Hematopoietic multipotent progenitor cell (in vitro differentiated cells): Measurements from ENCODE around the gene ATXN1. TPM values are rescaled to one million over a fixed set of nuclear protein-coding genes. Genes with fewer than 3 reads are reported as not detected.
A peak's percentile ranks its signal among the peaks of the same experiment; 100 is the strongest.

Experiments
- DNase-seq, 3 donors: peaks; one replicate each; pipeline ENCODE4 v3.0.0-alpha.2; 2011 to 2015; ENCODE audit warnings: low read depth in 2 of 3, low spot score in 2 of 3
- total RNA-seq: library from RNA; depleted of rRNA; stranded (reverse); fragments of >200 nt; gene quantifications from one replicate; pipeline ENCODE4 v1.2.3, GENCODE V29; 2012

Gene ATXN1
- total RNA-seq, 1 donor = 52.0 TPM

- no peak for DNase-seq
Observed at GRCh38 chr6:16521528-16521927, 239.7 kb downstream of the ATXN1 start.

DNA sequence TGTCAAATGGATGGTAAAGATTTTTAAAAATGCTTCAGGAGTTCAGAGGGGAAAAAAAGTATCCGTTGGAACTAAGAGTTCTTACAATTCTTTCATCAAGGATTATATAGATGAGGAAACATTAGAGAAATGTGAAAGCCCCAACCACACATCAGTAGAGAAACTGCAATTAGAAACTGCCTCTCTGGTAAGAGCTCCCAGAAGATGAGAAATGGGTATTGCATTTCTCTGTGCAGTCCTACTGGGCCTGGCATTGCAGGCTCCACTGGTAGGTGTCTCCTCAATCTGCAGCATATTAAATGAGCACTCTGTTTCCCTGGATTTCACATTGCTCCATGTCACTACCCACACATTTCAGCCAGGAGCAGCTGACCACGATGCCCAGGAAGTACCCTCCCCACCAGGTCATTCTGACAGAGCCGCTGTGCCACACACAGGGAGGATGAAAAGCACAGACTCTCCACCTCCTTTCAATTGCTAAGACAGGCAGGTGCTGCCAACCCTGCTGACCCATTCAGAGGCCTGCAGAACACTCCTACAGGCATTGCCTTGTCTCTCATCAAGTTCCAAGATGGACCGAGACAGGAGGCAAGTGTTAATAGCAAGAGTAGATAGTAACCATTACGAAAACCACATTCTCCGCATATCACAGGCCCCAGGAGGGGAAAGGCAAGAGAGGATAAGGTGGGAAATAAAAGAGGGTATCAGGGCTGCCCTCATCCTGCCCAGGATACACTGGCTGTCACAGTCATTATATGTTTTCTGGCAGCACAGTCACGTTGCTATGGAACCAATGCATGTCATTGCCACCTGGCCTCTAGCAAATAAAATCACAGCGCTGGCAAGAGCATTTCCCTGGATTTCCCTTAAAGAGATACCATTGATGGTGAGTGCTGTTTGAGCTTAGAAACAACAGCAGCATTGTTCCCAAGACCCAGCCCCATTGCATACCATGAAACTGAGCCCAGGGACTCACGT, 241.7 kb downstream of the ATXN1 start:
- peak in 1 of 3 donors; percentile 19 for DNase-seq

DNA sequence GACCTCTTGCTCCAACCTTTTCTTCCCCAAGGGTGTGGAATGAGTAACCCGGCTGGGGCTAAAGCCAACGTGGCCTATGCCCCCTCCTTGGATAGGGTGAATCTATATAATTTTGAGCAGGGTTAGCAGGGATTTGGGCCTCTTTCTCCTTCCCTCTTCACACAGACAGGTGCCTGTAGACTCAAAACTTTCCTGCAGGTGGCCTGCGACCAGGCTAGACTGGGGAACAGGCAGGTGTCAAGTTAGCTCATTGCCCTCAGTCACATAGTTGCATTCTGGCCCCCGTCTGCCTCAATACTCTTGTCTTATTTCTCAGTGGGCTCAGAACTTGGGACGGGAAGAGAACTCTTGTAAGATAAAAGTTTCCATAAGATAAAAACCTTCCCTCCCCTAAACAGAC, 243.0 kb downstream of the ATXN1 start:
- DNase-seq = no peak

DNA sequence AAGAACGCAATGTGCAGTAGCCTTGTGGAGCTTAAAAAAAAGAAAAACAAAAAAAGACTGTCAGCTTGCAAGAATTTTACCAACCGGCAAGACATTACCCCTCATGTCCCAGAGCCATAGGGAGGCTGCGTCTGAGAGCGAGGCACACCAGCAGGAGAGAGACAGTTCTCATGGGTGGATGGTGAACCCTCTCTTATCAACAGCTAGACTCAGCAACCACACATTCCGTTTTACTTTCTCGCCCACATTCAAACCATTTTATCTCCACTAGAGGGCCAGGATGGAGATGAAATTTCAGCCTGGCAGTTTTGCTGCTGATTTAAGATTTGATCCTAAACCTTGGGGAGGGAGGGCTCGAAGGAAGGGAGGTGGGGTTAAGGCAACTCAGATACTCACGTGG, 247.0 kb downstream of the ATXN1 start:
- DNase-seq = peak in 2 of 3 donors; percentile 70 to 78

DNA sequence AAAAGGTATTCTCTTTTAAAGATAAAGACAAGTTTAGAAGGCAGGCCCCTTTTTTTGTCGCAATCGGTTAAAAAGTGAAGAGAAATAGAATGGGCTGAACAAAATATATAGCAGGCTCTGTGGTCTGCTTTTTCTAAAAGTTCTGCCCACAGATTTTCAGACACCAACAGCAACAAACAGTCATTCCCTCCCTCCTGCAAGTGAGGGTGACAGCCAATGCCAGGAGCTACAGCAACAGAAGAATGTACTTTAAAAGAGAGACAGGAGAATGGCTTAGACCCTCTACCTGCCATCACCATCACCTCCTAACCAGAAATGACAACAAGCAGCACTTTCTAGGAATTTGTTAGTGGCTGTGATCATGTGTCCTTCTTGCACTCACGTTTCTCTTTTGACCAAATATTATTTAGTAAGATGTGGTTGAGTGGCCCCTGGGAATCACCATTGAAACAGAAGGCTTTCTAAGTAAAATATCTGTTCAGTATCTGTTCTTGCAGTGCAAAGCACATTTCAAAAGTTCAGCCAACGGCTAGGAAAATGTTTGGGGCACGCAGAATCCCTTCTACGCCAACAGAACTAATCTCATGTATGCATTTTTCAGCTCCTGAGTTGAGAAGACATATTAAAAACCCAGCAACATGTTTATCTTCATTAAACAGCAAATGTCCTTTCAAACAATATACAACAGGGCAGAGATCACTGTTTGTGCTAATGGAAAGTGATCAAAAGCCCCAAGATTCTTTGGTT, 248.5 kb downstream of the ATXN1 start:
- DNase-seq = no peak

DNA sequence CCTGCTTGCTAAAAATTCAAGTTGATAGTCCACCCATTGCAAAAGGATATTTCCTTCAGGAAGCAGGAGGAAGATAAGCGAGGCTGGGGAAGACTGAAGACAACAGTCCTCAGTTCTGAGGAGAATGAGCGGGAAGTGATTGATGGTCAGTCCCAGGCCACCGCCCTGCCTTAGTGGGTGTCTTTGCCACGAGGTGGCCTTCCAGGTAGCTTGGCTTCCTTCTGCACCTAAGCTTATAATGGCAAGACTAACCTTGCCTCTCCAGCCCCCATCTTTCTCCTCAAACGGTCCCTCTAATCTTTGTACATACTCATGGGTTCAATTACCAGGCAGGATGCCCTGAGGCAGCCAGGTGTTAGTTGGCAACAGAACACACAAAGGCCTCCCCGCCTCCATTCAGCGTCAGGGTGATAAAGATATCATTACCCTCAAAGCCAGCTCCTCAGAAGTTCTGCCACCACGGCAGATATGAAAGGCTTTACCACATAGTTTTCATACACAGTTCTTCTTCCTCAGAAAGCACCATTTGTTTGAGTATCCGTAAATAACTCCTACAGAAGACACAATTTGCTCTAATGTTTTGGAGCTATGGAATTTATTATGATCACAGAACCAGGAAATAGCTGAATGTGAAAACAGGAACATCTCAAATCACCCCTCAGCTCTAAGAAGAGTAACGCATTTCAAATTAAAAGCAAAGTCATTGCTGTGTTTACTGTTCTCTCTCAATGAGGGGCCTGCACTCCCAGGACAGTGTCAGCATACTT, 249.4 kb downstream of the ATXN1 start:
- DNase-seq = peak in 1 of 3 donors; percentile 43

GRCh38 chr6:16511040-16511660, 250.1 kb downstream of the ATXN1 start:
- no peak for DNase-seq

- no peak for DNase-seq
Observed at GRCh38 chr6:16510245-16510644, 251.0 kb downstream of the ATXN1 start.

DNA sequence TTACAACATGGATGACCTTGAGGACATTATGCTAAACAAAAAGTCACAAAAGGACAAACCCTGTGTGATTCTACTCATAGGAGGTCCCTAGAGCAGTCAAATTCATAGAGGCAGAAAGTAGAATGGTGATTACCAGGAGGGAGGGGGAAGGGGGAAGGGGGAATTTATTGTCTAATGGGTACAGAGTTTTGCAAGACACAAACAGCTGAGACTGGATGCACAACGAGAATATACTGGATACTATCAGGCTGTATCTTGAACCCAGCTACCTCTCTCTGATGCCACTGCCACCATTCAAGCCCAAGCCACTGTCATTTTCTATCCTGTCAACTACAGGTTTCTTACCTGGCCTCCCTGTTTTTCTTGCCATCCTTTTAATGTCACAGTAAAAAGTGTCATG, 252.3 kb downstream of the ATXN1 start:
- no peak for DNase-seq

DNA sequence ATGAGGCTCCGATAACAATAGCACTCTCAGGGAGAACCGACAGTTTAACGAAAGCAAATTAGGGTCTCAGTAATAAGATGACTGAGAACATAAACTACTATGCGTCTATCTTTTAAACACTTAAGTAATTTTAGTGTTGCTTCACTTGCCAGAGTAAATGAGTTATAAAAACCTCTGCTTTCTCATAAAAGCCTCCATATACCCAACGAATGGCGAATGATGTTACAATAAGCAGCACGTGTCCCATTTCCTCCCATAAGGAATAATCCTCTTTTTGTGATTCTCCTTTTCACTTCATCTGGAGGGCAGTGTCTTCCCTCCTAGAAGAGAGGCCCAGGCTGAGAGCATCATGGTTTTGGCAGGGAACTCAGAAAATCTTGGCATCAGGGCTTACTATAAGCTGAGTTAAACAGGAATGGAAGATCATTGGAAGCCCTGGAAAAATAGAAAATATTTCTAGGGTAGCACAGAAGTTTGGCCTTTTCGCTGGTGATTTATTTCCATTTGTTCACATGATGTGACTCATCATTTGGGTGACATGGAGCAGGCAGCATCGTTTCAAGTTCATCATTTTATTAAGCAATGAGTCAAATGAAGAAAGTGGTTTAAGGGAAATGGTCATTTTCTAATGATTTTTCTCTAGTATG, 255.4 kb downstream of the ATXN1 start:
- DNase-seq = no peak

- DNase-seq = no peak
Observed at GRCh38 chr6:16504609-16505008, 256.7 kb downstream of the ATXN1 start.

DNA sequence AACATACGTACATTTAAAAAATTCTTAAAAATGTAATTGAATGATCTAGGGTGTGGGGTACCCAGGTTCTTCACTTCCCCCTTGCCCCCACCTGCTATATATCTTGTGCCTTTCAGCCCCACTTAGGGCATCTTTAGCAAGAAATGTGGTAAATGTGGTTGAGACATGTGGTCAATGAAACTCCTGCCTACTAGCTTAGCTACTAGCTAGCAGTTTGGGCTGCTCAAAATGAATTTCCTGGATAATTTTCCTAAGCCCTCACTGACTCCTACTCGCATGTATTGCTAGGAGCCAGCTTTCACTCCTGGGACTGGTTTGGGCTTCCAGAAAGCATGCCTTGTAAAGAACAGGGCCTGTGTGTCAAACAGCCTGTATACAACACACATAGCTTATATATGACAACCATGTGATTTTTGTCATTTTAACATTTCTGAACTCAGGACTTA, 257.3 kb downstream of the ATXN1 start:
- DNase-seq = peak in 2 of 3 donors; percentile 46 to 70

- DNase-seq = no peak
Observed at GRCh38 chr6:16503241-16503775, 258.0 kb downstream of the ATXN1 start.

DNA sequence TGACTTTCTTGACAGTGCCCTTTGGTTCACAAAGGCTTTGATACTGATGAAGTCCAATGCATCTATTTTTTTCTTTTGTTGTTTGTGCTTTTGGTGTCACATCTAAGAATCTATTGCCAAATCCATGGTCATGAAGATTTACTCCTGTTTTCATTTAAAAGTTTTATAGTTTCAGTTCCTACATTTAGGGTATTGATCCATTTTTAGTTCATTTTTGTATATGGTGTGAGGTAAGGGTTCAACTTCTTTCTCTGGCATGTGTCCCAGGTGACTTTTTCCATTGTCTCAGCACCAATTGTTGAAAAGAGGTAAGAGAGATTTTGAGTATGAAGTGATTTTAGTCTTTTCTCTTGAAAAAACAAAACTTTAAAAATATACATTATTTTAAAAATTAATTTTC, 262.3 kb downstream of the ATXN1 start:
- no peak for DNase-seq

DNA sequence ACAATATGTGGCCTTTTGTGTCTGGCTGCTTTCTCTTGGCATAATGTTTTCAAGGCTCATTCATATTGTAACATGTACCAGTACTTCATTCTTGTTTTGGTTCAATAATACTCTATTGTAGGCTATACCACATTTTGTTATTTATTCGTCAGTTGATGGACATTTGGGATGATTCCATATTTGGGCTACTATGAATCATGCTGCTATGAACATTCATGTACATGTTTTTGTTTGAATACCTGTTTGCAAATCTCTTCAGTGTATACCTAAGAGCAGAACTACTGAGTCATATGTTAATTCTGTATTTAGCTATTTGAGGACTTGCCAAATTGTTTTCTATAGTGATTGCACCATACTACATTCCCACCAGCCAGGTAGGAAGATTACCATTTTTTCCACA, 263.0 kb downstream of the ATXN1 start:
- DNase-seq = no peak

- DNase-seq = no peak
Observed at GRCh38 chr6:16496991-16497801, 264.1 kb downstream of the ATXN1 start.

DNA sequence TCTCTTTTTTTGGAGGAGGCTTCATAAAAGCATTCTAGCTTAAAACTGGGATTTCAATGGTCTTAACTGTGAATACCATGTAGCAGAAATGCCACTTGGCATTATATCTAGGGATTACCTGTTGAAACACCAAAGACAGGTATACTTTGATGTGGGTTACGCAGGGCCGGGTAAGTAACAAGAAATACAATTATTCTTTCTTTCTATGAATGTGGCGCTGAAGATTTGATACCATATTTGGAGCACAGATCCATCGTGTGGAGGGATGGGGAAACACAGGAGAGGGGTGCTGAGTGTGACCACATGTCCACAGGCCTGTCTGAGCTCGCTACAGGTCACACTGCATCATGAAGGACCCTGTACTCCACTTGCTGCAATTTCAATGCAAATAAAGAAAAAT, 265.1 kb downstream of the ATXN1 start:
- no peak for DNase-seq

DNA sequence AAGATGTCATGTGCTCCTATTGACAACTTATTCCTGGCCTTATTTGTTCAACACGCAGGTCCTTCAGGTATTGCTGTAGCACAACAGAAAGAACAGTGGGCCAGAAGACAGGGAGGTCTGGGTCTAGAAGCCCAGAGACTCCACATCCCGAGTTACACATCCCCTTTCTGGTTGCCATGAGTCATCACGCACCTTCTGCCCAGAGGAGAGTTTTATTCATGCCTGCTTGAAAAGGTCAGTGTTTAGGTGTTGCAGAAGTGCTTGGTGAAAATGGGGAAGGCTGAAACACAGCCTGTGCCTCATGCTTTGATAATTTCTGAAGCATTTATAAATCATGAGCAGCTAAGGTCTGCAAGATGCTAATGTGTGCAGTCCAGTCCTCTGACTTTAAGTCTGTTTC, 266.5 kb downstream of the ATXN1 start:
- DNase-seq = peak in 2 of 3 donors; percentile 22 to 37

DNA sequence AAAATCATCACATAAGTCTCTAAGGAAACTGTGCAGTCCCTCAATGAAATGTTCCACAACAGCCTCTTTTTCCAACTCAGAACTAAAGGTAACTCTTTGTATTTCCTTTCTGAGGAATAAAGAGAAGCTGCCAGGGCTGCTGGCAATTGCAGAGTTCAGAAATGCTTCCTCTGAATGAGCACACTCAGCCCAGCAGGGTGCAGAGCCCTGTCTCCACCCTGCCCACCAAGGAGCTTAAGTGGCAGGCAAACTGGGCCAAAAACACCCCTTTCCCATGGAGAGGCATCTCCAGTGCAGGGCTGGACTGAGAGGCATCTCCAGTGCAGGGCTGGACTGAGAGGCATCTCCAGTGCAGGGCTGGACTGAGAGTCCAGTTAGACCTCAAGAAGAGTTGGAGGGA, 267.5 kb downstream of the ATXN1 start:
- no peak for DNase-seq
